GM12891 (cell line): ENCODE measurements around the gene TMEM234.

Source experiments
- PAX5 ChIP-seq: IDR thresholded peaks from 2 replicates; pipeline ENCODE4 v1.6.1; 2011; ENCODE audit warnings: low read length, moderate library complexity, mild to moderate bottlenecking; ENCODE audit not compliant: insufficient read depth, severe bottlenecking
- POLR2A ChIP-seq: IDR thresholded peaks from 2 replicates; pipeline ENCODE4 v1.6.1; 2011; ENCODE audit warnings: low read depth, low read length, control low read depth
- POLR2AphosphoS5 ChIP-seq: IDR thresholded peaks from 2 replicates; pipeline ENCODE4 v1.6.1; 2011; ENCODE audit warnings: low read depth, low read length, control low read depth
- SPI1 ChIP-seq: IDR thresholded peaks from 2 replicates; pipeline ENCODE4 v1.6.1; 2011; ENCODE audit warnings: low read depth, low read length, control low read depth
- TAF1 ChIP-seq: IDR thresholded peaks from 2 replicates; pipeline ENCODE4 v1.6.1; 2011; ENCODE audit warnings: low read depth, low read length, control low read depth

- TF ChIP-seq POLR2A (no peak), POLR2AphosphoS5 (no peak; the same call in 1 of the 2 replicates), TAF1 (no peak), PAX5 (no peak), SPI1 (no peak)
Measured at GRCh38 chr1:32199043-32199716, 23.0 kb downstream of the TMEM234 start.
